ENCODE results near the gene EHMT2.
"Not testable (repeated sequence)": the region's sequence is repeated elsewhere in the genome, so short reads cannot be mapped to it uniquely, and the experiment has no call there.

The EHMT2 gene

DNA sequence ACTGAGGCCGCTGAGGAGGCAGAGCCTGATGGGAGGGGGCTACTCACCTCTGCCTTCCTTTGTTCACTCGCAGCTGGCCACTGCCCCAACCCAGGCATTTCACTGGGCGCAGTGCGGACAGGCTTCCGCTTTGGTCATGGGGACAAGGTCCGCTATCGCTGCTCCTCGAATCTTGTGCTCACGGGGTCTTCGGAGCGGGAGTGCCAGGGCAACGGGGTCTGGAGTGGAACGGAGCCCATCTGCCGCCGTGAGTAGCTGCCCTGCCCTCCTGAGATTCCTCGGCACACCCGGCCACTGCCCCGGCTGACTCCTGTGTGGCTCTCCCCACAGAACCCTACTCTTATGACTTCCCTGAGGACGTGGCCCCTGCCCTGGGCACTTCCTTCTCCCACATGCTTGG, 36.0 kb upstream of the EHMT2 start:
- Histone ChIP-seq H3K9me3 (ENCODE audit: control insufficient read depth in 5 of 5, low read length in 5 of 5) (no peaks in the 10 kb centered on the region), H3K9ac (ENCODE audit: low read length in 5 of 5) (no peak overlapping the region), H3K4me3 (ENCODE audit: low read depth in 1 of 5, low read length in 5 of 5) (no peak overlapping the region), H3K36me3 (ENCODE audit: control insufficient read depth in 5 of 5, insufficient read depth in 5 of 5, low read length in 5 of 5) (peaks cover 0 to 6% (median 0%) of the 10 kb centered on the region in 5 donors), H3K27ac (ENCODE audit: low read depth, low read length) (no peak overlapping the region), H3K4me1 (ENCODE audit: control insufficient read depth in 5 of 5, insufficient read depth in 5 of 5, low read length in 5 of 5) (peaks cover 0 to 11% (median 6%) of the 10 kb centered on the region in 5 donors), H3K27me3 (ENCODE audit: control insufficient read depth in 5 of 5, insufficient read depth in 4 of 5, low read length in 5 of 5) (peaks cover 0 to 2% (median 0%) of the 10 kb centered on the region in 5 donors)

- not testable (repeated sequence) for H3K9me3 ChIP-seq (ENCODE audit: control insufficient read depth in 5 of 5, low read length in 5 of 5); H3K27me3 ChIP-seq (ENCODE audit: control insufficient read depth in 5 of 5, insufficient read depth in 4 of 5, low read length in 5 of 5); H3K4me3 ChIP-seq (ENCODE audit: low read depth in 1 of 5, low read length in 5 of 5); H3K27ac ChIP-seq (ENCODE audit: low read depth, low read length); H3K9ac ChIP-seq (ENCODE audit: low read length in 5 of 5); H3K36me3 ChIP-seq (ENCODE audit: control insufficient read depth in 5 of 5, insufficient read depth in 5 of 5, low read length in 5 of 5)
- H3K4me1 ChIP-seq (ENCODE audit: control insufficient read depth in 5 of 5, insufficient read depth in 5 of 5, low read length in 5 of 5), result peaks cover 5 to 25% (median 18%) of the 10 kb centered on the region in 5 donors
Measured at GRCh38 chr6:31932137-31932536, 34.6 kb upstream of the EHMT2 start.

GRCh38 chr6:31930962-31931361, 33.5 kb upstream of the EHMT2 start:
- Histone ChIP-seq H3K4me3 (ENCODE audit: low read depth in 1 of 5, low read length in 5 of 5) (no peak overlapping the region), H3K27me3 (ENCODE audit: control insufficient read depth in 5 of 5, insufficient read depth in 4 of 5, low read length in 5 of 5) (peaks cover 0 to 2% (median 0%) of the 10 kb centered on the region in 5 donors), H3K36me3 (ENCODE audit: control insufficient read depth in 5 of 5, insufficient read depth in 5 of 5, low read length in 5 of 5) (peaks cover 0 to 3% (median 0%) of the 10 kb centered on the region in 5 donors), H3K27ac (ENCODE audit: low read depth, low read length) (no peak overlapping the region), H3K9ac (ENCODE audit: low read length in 5 of 5) (no peak overlapping the region), H3K9me3 (ENCODE audit: control insufficient read depth in 5 of 5, low read length in 5 of 5) (no peaks in the 10 kb centered on the region), H3K4me1 (ENCODE audit: control insufficient read depth in 5 of 5, insufficient read depth in 5 of 5, low read length in 5 of 5) (peaks cover 6 to 25% (median 19%) of the 10 kb centered on the region in 5 donors)

- Histone ChIP-seq H3K27ac (ENCODE audit: low read depth, low read length) (no peak overlapping the region), H3K4me3 (ENCODE audit: low read depth in 1 of 5, low read length in 5 of 5) (peak overlapping the region in 3 of 5 donors; percentile 25 to 61 (median 59))
Measured at GRCh38 chr6:31928672-31928939, 31.1 kb upstream of the EHMT2 start.

GRCh38 chr6:31927863-31928671, 30.6 kb upstream of the EHMT2 start:
- H3K9ac ChIP-seq (ENCODE audit: low read length in 5 of 5), result peak overlapping the region; percentile 11 to 60 (median 45)
- H3K9me3 ChIP-seq (ENCODE audit: control insufficient read depth in 5 of 5, low read length in 5 of 5), result no peaks in the 10 kb centered on the region
- no peak overlapping the region for H3K27ac ChIP-seq (ENCODE audit: low read depth, low read length)
- H3K4me1 ChIP-seq (ENCODE audit: control insufficient read depth in 5 of 5, insufficient read depth in 5 of 5, low read length in 5 of 5), result peaks cover 6 to 21% (median 16%) of the 10 kb centered on the region in 5 donors
- H3K4me3 ChIP-seq (ENCODE audit: low read depth in 1 of 5, low read length in 5 of 5), result peak overlapping the region; percentile 47 to 76 (median 59)
- peaks cover 0 to 2% (median 0%) of the 10 kb centered on the region in 5 donors for H3K27me3 ChIP-seq (ENCODE audit: control insufficient read depth in 5 of 5, insufficient read depth in 4 of 5, low read length in 5 of 5)
- no peaks in the 10 kb centered on the region for H3K36me3 ChIP-seq (ENCODE audit: control insufficient read depth in 5 of 5, insufficient read depth in 5 of 5, low read length in 5 of 5)

More at GRCh38 chr6:31928672-31928939, 31.1 kb upstream of the EHMT2 start:
- Histone ChIP-seq H3K9me3 (ENCODE audit: control insufficient read depth in 5 of 5, low read length in 5 of 5) (no peaks in the 10 kb centered on the region), H3K9ac (ENCODE audit: low read length in 5 of 5) (peak overlapping the region in 1 of 5 donors; percentile 11), H3K4me1 (ENCODE audit: control insufficient read depth in 5 of 5, insufficient read depth in 5 of 5, low read length in 5 of 5) (peaks cover 6 to 21% (median 16%) of the 10 kb centered on the region in 5 donors), H3K36me3 (ENCODE audit: control insufficient read depth in 5 of 5, insufficient read depth in 5 of 5, low read length in 5 of 5) (peaks cover 0 to under 1% (median 0%) of the 10 kb centered on the region in 5 donors), H3K27me3 (ENCODE audit: control insufficient read depth in 5 of 5, insufficient read depth in 4 of 5, low read length in 5 of 5) (peaks cover 0 to 2% (median 0%) of the 10 kb centered on the region in 5 donors)

DNA sequence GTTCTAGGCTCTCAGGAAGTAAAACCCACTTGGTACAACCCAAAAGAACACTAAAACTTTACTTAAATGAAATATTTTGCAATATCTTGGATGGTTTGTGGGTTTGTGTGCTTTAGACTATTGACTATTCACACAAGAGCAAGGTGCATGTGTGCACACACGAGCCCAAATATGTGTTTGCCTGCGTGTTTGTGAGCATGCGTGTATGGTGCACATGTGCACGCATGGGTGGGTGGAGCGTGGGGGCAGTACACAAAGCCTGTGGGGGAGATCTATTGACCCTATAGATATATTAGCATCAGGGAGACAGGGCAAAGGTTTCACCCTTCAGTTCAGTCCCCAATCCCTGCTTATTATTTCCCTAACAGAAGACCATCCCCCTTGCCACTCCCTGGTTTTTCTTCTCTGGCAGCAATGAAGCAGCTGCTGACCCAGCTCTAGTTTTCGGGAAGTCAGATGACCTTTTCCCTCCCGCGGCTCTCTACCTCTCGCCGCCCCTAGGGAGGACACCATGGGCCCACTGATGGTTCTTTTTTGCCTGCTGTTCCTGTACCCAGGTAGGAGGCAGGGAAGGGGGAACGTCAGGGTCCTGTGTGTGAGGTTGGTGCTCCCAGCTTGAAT, 29.9 kb upstream of the EHMT2 start, which contains the start of gene C2:
Gene C2 (plus strand): TSS at position 476 of the 621 bp plus-strand sequence. CDS start 36 bp downstream, at position 512.
- H3K4me3 ChIP-seq (ENCODE audit: low read depth in 1 of 5, low read length in 5 of 5), result peak within 1 kb of the TSS; percentile 47 to 76 (median 59)
- H3K4me1 ChIP-seq (ENCODE audit: control insufficient read depth in 5 of 5, insufficient read depth in 5 of 5, low read length in 5 of 5), result peaks cover 6 to 21% (median 16%) of the 10 kb centered on the region in 5 donors
- no peaks in the 10 kb centered on the region for H3K36me3 ChIP-seq (ENCODE audit: control insufficient read depth in 5 of 5, insufficient read depth in 5 of 5, low read length in 5 of 5)
- H3K27me3 ChIP-seq (ENCODE audit: control insufficient read depth in 5 of 5, insufficient read depth in 4 of 5, low read length in 5 of 5), result peaks cover 0 to 2% (median 0%) of the 10 kb centered on the region in 5 donors
- no peaks in the 10 kb centered on the region for H3K9me3 ChIP-seq (ENCODE audit: control insufficient read depth in 5 of 5, low read length in 5 of 5)
- peak within 1 kb of the TSS; percentile 11 to 60 (median 45) for H3K9ac ChIP-seq (ENCODE audit: low read length in 5 of 5)
- no peak within 1 kb of the TSS for H3K27ac ChIP-seq (ENCODE audit: low read depth, low read length)

- H3K4me3 ChIP-seq (ENCODE audit: low read depth in 1 of 5, low read length in 5 of 5), result no peak overlapping the region
- H3K4me1 ChIP-seq (ENCODE audit: control insufficient read depth in 5 of 5, insufficient read depth in 5 of 5, low read length in 5 of 5), result peaks cover 4 to 9% (median 6%) of the 10 kb centered on the region in 5 donors
- no peak overlapping the region for H3K9ac ChIP-seq (ENCODE audit: low read length in 5 of 5)
- H3K9me3 ChIP-seq (ENCODE audit: control insufficient read depth in 5 of 5, low read length in 5 of 5), result no peaks in the 10 kb centered on the region
- H3K36me3 ChIP-seq (ENCODE audit: control insufficient read depth in 5 of 5, insufficient read depth in 5 of 5, low read length in 5 of 5), result no peaks in the 10 kb centered on the region
- no peaks in the 10 kb centered on the region for H3K27me3 ChIP-seq (ENCODE audit: control insufficient read depth in 5 of 5, insufficient read depth in 4 of 5, low read length in 5 of 5)
- no peak overlapping the region for H3K27ac ChIP-seq (ENCODE audit: low read depth, low read length)
Measured at GRCh38 chr6:31922942-31923341, 25.4 kb upstream of the EHMT2 start.

GRCh38 chr6:31920811-31921210, 23.3 kb upstream of the EHMT2 start:
- H3K4me1 ChIP-seq (ENCODE audit: control insufficient read depth in 5 of 5, insufficient read depth in 5 of 5, low read length in 5 of 5), result no peaks in the 10 kb centered on the region
- H3K27me3 ChIP-seq (ENCODE audit: control insufficient read depth in 5 of 5, insufficient read depth in 4 of 5, low read length in 5 of 5), result no peaks in the 10 kb centered on the region
- no peak overlapping the region for H3K9ac ChIP-seq (ENCODE audit: low read length in 5 of 5)
- H3K27ac ChIP-seq (ENCODE audit: low read depth, low read length), result no peak overlapping the region
- no peaks in the 10 kb centered on the region for H3K9me3 ChIP-seq (ENCODE audit: control insufficient read depth in 5 of 5, low read length in 5 of 5)
- no peak overlapping the region for H3K4me3 ChIP-seq (ENCODE audit: low read depth in 1 of 5, low read length in 5 of 5)
- H3K36me3 ChIP-seq (ENCODE audit: control insufficient read depth in 5 of 5, insufficient read depth in 5 of 5, low read length in 5 of 5), result no peaks in the 10 kb centered on the region

DNA sequence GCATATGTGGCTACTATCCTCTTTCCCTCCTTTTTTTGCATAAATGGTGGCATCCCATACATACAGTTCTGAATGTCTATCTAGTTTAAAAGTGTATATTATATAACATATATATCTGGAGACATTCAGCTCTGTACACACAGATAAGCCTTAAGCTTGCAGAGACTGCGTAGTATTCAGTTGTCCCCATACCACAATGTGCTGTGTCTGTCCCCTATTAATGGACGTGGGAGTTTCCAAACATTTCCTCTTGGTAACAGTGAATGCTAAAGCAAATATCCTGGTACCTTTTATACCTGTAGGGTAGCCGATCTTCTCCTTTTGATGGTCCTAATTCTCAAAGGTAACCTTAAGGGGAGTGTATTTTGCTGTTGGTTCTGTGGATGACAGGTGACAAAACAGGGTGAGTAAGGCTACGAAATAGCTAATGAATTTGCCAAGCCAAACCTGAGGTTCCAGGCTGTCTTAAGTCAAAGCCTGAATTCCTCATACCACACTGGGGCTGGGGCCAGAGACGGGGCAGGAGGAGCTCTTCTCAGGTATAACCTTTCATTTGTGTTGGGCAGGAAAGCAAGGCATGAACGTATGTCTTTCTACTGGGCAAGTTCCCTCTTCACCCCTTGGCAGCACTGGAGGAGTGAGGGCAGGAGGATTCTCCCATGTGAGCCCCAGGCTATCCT, 22.3 kb upstream of the EHMT2 start:
- Histone ChIP-seq H3K27me3 (ENCODE audit: control insufficient read depth in 5 of 5, insufficient read depth in 4 of 5, low read length in 5 of 5) (no peaks in the 10 kb centered on the region), H3K9me3 (ENCODE audit: control insufficient read depth in 5 of 5, low read length in 5 of 5) (no peaks in the 10 kb centered on the region), H3K9ac (ENCODE audit: low read length in 5 of 5) (no peak overlapping the region), H3K27ac (ENCODE audit: low read depth, low read length) (no peak overlapping the region), H3K36me3 (ENCODE audit: control insufficient read depth in 5 of 5, insufficient read depth in 5 of 5, low read length in 5 of 5) (no peaks in the 10 kb centered on the region), H3K4me3 (ENCODE audit: low read depth in 1 of 5, low read length in 5 of 5) (no peak overlapping the region), H3K4me1 (ENCODE audit: control insufficient read depth in 5 of 5, insufficient read depth in 5 of 5, low read length in 5 of 5) (no peaks in the 10 kb centered on the region)

Measured in subcutaneous abdominal adipose tissue (tissue), 5 donors.